Bronchial epithelial cell (primary cell): Measurements from ENCODE around the gene DAB1. TPM values are rescaled to one million over a fixed set of nuclear protein-coding genes. Genes with fewer than 3 reads are reported as not detected.

Experiments
- DNase-seq: peaks from one replicate; pipeline ENCODE4 v3.0.0-alpha.2; 2010; ENCODE audit warnings: low read depth
- FAIRE-seq: peaks from 2 replicates; lab custom pipeline; 2011; peaks lifted over from hg19 to GRCh38; lab: Jason Lieb, UNC
- H3K27me3 ChIP-seq: 2 replicates; pipeline ENCODE4 v1.5.1; 2011; ENCODE audit warnings: low read length; ENCODE audit not compliant: control insufficient read depth, insufficient read depth
- H3K36me3 ChIP-seq: 2 replicates; pipeline ENCODE4 v1.5.1; 2011; ENCODE audit warnings: low read length; ENCODE audit not compliant: control insufficient read depth, insufficient read depth
- H3K4me3 ChIP-seq: 2 replicates; pipeline ENCODE4 v1.5.1; 2011; ENCODE audit warnings: mild to moderate bottlenecking, low read depth, low read length, control low read depth
- CTCF ChIP-seq: IDR thresholded peaks from 2 replicates; pipeline ENCODE4 v1.5.1; 2011; ENCODE audit warnings: mild to moderate bottlenecking, moderate library complexity, low read length, control low read depth, inconsistent platforms; ENCODE audit not compliant: insufficient read depth, severe bottlenecking
- total RNA-seq: library from RNA; depleted of rRNA; stranded (reverse); fragments of >200 nt; gene quantifications from 2 replicates; pipeline ENCODE4 v1.2.1, GENCODE V29; 2014

The DAB1 gene
- total RNA-seq, 1 donor from 2014 or later: not detected

- Histone ChIP-seq H3K36me3 (no peaks in the 10 kb centered on the region), H3K4me3 (no peak overlapping the region), H3K27me3 (no peaks in the 10 kb centered on the region)
- DNase-seq (no peak), FAIRE-seq (no peak)
- TF ChIP-seq CTCF: no peak
Observed at GRCh38 chr1:57163325-57163724, 260.5 kb downstream of the DAB1 start.

DNA sequence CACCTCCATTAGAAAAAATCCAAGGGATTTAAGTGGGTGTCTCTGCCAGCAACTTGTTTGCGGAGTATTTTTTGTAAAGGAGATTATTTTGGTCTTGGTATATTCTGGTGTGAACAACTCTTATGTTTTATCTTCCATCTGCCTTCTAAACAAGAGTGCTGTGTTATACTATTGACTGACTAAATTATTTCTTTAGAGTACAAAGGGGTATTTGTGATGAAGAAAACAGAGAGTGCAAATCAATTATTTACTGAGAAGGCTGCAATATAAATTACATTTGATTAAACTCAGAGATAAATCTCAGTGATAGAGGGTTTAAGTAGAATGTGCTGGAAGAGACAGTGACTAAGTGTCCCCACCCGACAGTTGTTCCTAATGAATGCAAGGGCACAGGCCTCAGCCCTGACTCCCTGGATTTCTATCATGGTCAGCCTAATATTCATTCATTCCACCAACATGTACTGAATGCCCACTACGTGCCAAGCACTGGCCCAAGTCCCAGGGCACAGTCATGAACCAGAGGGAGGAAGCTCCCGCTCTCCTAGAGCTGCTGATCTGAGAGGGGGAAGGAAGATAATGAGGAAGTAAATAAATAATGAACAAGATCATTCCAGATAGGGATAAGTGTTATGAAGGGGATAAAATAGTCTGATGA is 261.1 kb downstream of the DAB1 start:
- no peak for DNase-seq
- FAIRE-seq: no peak
- no peak overlapping the region for H3K4me3 ChIP-seq
- no peak for TF ChIP-seq CTCF
- no peaks in the 10 kb centered on the region for H3K36me3 ChIP-seq
- no peaks in the 10 kb centered on the region for H3K27me3 ChIP-seq

DNA sequence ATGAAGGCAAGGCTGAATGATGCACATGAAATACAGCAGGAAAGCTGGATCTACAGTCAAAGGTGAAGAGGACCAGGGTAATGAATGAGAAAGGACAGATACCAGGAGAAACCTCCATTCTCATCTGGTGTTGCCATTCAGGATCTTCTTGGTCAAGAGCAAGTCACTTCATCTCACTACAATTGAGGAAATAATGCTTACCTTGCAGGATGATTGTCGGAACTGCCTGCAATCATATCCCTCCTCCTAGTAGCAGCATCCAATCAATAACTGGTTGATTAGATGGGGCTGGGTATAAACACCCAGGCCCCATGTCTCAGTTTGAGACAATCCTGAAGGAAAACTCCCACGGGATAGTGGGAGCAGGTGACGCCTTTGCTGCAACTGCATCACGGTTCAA is 263.3 kb downstream of the DAB1 start:
- Histone ChIP-seq H3K27me3 (no peaks in the 10 kb centered on the region), H3K4me3 (no peak overlapping the region), H3K36me3 (no peaks in the 10 kb centered on the region)
- FAIRE-seq (no peak), DNase-seq (no peak)
- no peak for TF ChIP-seq CTCF

DNA sequence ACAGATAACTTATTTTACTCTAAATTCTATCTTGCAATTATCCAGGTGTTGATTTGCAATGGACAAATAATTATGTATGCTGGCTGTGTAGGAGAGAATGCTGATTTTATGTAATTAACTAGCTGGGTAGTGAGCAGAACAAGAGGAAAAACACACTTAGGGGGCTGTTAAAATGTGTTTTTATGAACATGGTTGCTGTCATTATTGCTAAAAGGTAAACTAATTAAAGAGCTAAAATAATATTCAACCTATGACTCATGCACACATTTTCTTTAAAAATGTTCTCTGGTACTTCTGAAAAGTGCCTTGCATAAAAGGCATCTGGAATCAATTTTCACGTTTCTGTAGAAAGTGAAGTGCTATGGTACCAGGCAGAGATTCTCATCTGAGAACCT is 265.3 kb downstream of the DAB1 start:
- Histone ChIP-seq H3K27me3 (no peaks in the 10 kb centered on the region), H3K4me3 (no peak overlapping the region), H3K36me3 (no peaks in the 10 kb centered on the region)
- DNase-seq (no peak), FAIRE-seq (no peak)
- TF ChIP-seq CTCF: no peak

GRCh38 chr1:57157818-57158603 is 265.8 kb downstream of the DAB1 start:
- Histone ChIP-seq H3K36me3 (no peaks in the 10 kb centered on the region), H3K4me3 (no peak overlapping the region), H3K27me3 (no peaks in the 10 kb centered on the region)
- no peak for TF ChIP-seq CTCF
- no peak for FAIRE-seq
- DNase-seq: no peak
